Chondrocyte (in vitro differentiated cells): Measurements from ENCODE around the gene PARK7. TPM values are rescaled to one million over a fixed set of nuclear protein-coding genes. Genes with fewer than 3 reads are reported as not detected.

Experiments used
- DNase-seq: peaks from one replicate; pipeline ENCODE4 v3.0.0; 2021; ENCODE audit warnings: mixed read lengths, low spot score
- H3K27ac Mint-ChIP-seq: one replicate; pipeline ENCODE4 v1.8.0; 2021; ENCODE audit warnings: mild to moderate bottlenecking, moderate library complexity, mixed read lengths; ENCODE audit not compliant: unreplicated experiment
- H3K27me3 Mint-ChIP-seq: 2 replicates; pipeline ENCODE4 v1.8.0; 2021; ENCODE audit warnings: low read depth, mixed read lengths
- H3K36me3 Mint-ChIP-seq: 2 replicates; pipeline ENCODE4 v1.8.0; 2021; ENCODE audit warnings: low read depth, mixed read lengths
- H3K4me1 Mint-ChIP-seq: 2 replicates; pipeline ENCODE4 v1.8.0; 2021; ENCODE audit warnings: low read depth, mild to moderate bottlenecking, mixed read lengths
- H3K4me3 Mint-ChIP-seq: one replicate; pipeline ENCODE4 v1.8.0; 2021; ENCODE audit warnings: mild to moderate bottlenecking, moderate library complexity, mixed read lengths; ENCODE audit not compliant: unreplicated experiment
- H3K9me3 Mint-ChIP-seq: 2 replicates; pipeline ENCODE4 v1.8.0; 2021; ENCODE audit warnings: low read depth, mixed read lengths
- total RNA-seq: library from RNA; stranded (reverse); gene quantifications from 3 replicates; pipeline ENCODE4 v1.2.1, GENCODE V29; 2021
- TF ChIP-seq, protein P1 (sequence below): fragments of 200-600 bp; sonication (generic); IDR thresholded peaks from 2 replicates; pipeline ENCODE4 v1.5.0; 2021; ENCODE audit warnings: antibody characterized with exemption, mild to moderate bottlenecking, moderate library complexity

PARK7 gene
- total RNA-seq, 1 donor from 2014 or later, result 250 TPM

DNA sequence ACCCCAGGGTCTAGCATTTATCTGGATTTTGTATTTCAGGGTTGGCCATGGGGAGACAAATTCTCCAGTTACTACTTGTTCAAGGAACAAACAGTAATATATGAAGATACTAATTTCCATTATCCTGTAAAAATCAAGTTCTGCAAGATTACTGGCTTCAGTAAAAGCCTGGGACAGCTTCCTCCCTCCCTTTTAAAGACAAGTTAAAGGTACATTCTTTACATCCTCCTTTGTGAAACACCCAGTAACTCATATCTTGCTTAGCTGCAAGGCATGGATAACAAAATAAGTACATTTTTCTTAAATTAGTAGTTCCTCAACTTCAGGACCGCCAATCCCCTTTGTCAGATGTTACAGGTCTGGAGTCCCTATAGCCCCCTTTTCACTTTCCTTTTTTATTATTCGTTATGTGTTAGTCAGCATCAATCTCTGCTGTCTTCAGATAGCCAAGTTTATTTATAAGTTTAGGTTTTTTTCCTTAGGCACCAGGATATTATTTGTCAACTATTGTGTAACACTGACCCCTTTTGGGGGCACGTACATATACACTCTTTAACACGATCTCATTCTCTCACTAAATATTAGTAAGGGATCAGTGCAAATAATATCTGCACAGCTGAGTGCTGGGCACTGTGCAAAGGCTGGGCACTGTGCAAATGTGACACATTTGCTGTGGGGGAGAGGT lies 54.8 kb downstream of the PARK7 start:
- H3K4me3 Mint-ChIP-seq, result peak overlapping the region; percentile 37
- H3K27ac Mint-ChIP-seq, result peak overlapping the region; percentile 67
- H3K36me3 Mint-ChIP-seq, result peaks cover 29% of the 10 kb centered on the region
- TF ChIP-seq, protein P1, sequence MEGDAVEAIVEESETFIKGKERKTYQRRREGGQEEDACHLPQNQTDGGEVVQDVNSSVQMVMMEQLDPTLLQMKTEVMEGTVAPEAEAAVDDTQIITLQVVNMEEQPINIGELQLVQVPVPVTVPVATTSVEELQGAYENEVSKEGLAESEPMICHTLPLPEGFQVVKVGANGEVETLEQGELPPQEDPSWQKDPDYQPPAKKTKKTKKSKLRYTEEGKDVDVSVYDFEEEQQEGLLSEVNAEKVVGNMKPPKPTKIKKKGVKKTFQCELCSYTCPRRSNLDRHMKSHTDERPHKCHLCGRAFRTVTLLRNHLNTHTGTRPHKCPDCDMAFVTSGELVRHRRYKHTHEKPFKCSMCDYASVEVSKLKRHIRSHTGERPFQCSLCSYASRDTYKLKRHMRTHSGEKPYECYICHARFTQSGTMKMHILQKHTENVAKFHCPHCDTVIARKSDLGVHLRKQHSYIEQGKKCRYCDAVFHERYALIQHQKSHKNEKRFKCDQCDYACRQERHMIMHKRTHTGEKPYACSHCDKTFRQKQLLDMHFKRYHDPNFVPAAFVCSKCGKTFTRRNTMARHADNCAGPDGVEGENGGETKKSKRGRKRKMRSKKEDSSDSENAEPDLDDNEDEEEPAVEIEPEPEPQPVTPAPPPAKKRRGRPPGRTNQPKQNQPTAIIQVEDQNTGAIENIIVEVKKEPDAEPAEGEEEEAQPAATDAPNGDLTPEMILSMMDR, result peak; percentile 51
- H3K27me3 Mint-ChIP-seq, result no peaks in the 10 kb centered on the region
- no peak for DNase-seq
- H3K4me1 Mint-ChIP-seq, result peaks cover 92% of the 10 kb centered on the region
- no peaks in the 10 kb centered on the region for H3K9me3 Mint-ChIP-seq

DNA sequence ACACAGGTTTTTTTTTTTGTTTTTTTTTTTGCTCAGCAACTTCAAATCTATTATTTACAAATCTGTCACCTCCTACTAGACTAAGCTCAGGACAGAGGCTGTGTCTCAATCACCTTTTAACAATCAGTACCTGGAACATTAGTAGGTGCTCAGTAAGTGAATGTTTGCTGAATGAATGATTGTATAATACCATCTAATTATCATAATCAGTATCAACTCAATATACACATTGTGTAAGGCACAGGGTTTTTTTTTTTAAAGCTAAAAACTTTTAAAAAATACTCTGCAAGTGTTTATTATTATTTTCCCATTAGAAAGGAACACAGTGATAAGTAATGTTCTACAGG lies 55.4 kb downstream of the PARK7 start:
- Mint-ChIP-seq H3K4me3 (peak overlapping the region; percentile 37), H3K27ac (peak overlapping the region; percentile 67), H3K4me1 (peaks cover 96% of the 10 kb centered on the region), H3K36me3 (peaks cover 28% of the 10 kb centered on the region), H3K9me3 (no peaks in the 10 kb centered on the region), H3K27me3 (no peaks in the 10 kb centered on the region)
- TF ChIP-seq, protein P1, result peak; percentile 0
- DNase-seq, result no peak

DNA sequence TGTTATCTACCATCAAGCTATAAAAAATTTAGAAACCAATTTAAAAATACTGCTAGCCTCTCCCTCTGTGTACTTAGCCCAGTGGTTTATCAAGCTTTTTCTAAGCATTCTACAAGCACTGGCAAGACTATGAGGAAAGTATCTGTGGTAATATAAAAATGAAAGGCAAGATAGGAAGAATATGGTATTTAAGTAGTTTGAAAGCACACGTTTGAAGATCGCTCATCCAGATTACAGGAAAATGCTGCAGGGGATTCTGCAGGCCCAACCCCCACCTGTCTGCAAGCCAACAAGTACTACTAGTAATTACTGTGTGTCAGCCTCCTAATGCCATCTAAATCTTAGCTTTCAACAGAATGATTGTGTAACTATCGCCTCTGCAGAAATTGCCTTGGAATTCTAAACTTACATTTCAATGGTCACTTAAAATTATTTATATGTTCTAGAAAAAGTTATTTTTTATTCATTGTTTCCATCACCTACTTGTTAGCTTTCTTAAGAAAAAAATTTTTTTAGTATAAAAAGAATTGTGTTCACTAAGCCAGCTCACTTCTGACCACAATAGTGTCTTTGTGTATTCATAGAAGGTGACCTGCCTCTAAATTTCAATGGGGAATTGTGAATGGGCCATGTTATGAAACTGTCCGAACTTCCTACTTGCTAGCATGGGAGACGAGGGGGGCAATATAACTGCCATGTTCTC lies 56.1 kb downstream of the PARK7 start:
- Mint-ChIP-seq H3K27me3 (no peaks in the 10 kb centered on the region), H3K36me3 (peaks cover 25% of the 10 kb centered on the region), H3K4me1 (peaks cover 96% of the 10 kb centered on the region), H3K4me3 (peak overlapping the region; percentile 61), H3K9me3 (no peaks in the 10 kb centered on the region), H3K27ac (peak overlapping the region; percentile 85)
- no peak for DNase-seq
- TF ChIP-seq, protein P1, result no peak

DNA sequence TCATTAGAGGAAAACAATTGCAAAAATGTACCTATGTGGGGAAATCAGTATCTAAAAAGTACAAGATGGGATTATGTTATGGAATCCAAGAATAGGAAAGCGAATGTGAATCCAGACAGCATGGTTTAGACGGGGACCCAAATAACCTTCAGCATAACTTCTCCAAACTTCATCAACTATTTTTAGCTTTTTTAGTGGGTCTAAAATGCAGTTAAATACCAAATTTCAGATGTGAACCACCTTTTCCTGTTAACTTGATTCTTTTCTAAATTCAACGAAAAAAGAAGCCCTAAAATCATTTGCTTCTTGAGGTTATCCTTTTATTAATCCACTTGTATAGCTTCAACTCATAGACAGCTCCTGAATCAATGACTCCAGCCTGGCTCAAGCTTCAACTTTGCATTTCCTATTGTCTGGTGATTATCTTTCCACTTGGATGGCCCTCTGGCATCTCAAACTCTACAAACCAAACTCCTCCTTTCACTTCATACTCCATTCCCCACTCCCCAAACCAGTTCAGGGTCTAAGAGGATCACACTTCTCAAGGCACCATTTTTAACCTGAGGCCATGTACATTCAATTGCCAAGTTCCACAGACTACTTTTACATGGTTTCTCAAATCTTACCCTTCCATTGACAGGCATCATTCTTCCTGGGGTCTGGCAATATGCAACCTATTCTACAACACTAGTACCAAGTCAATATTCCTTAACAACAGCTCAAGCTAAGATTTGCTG lies 57.1 kb downstream of the PARK7 start:
- no peaks in the 10 kb centered on the region for H3K27me3 Mint-ChIP-seq
- peaks cover 24% of the 10 kb centered on the region for H3K36me3 Mint-ChIP-seq
- H3K4me3 Mint-ChIP-seq, result peak overlapping the region; percentile 61
- peaks cover 99% of the 10 kb centered on the region for H3K4me1 Mint-ChIP-seq
- TF ChIP-seq, protein P1, result no peak
- no peaks in the 10 kb centered on the region for H3K9me3 Mint-ChIP-seq
- DNase-seq, result no peak
- H3K27ac Mint-ChIP-seq, result peak overlapping the region; percentile 85

DNA sequence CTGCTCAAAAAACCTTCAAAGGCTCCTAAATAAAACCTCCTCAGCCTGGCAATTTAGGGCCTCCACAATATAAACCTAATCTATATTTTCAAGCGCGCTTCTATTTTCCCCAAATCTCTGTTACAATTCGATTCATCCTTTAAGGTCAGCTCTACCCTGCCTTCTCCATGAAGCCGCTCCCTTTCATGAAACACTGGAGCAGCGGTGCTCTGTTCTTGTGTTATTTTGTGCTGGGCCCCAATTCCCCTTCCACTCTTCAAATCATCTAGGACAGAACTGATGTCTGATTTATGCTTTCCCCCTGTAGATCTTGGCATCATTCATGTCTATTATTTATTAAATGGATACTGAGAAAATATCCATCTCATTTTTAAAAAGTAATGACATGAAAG lies 57.7 kb downstream of the PARK7 start:
- DNase-seq, result no peak
- H3K27me3 Mint-ChIP-seq, result no peaks in the 10 kb centered on the region
- no peaks in the 10 kb centered on the region for H3K9me3 Mint-ChIP-seq
- H3K36me3 Mint-ChIP-seq, result peaks cover 21% of the 10 kb centered on the region
- peak overlapping the region; percentile 61 for H3K4me3 Mint-ChIP-seq
- H3K4me1 Mint-ChIP-seq, result peaks cover 99% of the 10 kb centered on the region
- peak overlapping the region; percentile 85 for H3K27ac Mint-ChIP-seq
- TF ChIP-seq, protein P1, result no peak
